ENCODE data around the gene ZNF689.
"Not testable (repeated sequence)": the region's sequence is repeated elsewhere in the genome, so short reads cannot be mapped to it uniquely, and the experiment has no call there.

ZNF689 gene

GRCh38 chr16:30592871-30593270, 17.3 kb downstream of the ZNF689 start:
- TF ChIP-seq ZNF274 (IDR thresholded peaks at IDR 0.05; ENCODE audit: low read depth, low read length): no peak

DNA sequence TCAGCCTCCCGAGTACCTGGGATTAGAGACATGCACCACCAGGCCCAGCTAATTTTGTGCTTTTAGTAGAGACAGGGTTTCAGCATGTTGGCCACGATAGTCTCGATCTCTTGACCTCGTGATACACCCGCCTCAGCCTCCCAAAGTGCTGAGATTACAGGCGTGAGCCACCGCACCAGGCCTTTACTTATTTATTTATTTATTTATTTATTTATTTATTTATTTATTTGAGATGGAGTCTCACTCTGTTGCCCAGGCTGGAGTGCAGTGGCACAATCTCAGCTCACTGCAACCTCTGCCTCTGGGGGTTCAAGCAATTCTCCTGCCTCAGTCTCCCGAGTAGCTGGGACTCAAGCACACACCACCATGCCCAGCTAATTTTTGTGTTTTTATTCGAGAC, 19.3 kb downstream of the ZNF689 start:
- H3K4me3 ChIP-seq (ENCODE audit: low read length): not testable (repeated sequence)

More at GRCh38 chr16:30592871-30593270, 17.3 kb downstream of the ZNF689 start:
- H3K4me3 ChIP-seq (ENCODE audit: low read length): no peak overlapping the region

DNA sequence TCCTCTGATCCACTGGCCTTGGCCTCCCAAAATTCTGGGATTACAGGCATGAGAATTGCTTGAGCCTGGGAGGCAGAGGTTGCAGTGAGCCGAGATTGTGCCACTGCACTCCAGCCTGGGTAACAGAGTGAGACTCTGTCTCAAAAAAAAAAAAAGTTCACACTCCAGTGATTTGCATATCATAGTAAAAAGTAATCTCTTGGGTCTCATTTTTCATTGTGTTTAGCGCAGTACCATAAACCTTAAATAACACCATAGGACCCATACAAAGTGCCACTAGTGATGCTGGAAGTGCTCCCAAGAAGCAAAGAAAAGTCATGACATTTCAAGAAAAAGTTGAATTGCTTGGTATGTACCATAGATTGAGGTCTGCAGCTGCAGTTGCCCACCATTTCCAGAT, 20.6 kb downstream of the ZNF689 start:
- not testable (repeated sequence) for H3K4me3 ChIP-seq (ENCODE audit: low read length)

DNA sequence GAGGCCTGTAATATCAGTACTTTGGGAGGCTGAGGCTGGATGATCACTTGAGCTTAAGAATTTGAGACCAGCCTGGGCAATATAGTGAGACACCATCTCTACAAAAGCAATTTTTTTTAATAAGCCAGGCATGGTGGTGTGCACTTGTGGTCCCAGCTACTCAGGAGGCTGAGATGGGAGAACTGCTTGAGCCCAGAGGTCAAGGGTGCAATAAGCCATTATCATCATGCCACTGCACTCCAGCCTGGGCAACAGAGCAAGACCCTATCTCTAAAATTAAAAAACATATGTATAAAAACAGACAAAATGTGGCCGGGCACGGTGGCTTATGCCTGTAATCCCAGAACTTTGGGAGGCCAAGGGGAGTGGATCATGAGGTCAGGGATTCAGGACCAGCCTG, 21.5 kb downstream of the ZNF689 start:
- H3K4me3 ChIP-seq (ENCODE audit: low read length): no peak overlapping the region
- no peak for TF ChIP-seq ZNF274 (IDR thresholded peaks at IDR 0.05; ENCODE audit: low read depth, low read length)

DNA sequence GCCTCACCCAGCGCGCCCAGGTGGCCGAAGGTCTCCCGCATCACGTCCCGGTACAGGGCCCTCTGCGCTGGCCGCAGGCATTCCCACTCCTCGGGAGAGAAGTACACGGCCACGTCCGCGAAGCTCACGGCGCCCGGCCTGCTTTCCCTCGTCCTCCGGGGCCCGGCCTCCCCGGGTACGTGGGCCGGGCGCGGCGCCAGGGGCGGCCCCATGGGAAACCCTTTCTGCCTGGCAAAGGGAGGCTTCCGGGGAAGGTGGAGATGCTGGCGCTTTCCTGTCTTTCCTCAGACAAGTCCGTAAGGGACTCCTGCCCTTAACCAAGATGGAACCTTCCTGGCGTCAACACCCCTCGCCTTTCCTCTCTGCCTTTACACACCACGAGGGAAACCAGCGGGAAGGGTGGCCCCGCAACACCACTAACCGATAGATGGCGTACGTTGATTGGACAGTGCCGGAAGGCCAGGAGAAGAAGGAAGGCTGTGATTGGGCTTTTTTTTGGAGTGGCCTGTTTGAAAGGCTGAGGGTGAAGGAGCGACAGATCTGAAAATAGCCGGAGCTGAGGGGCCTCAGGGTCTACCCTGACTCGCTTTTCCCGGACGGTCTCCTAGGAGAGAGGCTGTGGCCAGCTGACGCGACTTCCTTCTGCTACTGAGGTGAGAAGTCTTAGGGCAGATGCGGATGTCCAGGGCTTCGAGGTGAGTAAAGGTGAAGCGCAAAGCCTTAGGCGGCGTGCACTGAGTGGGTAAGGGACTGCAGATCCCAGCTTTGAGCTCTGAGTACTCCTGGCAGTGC, 24.6 kb downstream of the ZNF689 start, which contains the start of gene ZNF785:
Gene ZNF785 (minus strand): TSS at position 298 of the 792 bp plus-strand sequence. CDS start 86 bp downstream, at position 212.
- TF ChIP-seq ZNF274 (IDR thresholded peaks at IDR 0.05; ENCODE audit: low read depth, low read length): no peak
- H3K4me3 ChIP-seq (ENCODE audit: low read length): peak within 1 kb of the TSS; percentile 83

DNA sequence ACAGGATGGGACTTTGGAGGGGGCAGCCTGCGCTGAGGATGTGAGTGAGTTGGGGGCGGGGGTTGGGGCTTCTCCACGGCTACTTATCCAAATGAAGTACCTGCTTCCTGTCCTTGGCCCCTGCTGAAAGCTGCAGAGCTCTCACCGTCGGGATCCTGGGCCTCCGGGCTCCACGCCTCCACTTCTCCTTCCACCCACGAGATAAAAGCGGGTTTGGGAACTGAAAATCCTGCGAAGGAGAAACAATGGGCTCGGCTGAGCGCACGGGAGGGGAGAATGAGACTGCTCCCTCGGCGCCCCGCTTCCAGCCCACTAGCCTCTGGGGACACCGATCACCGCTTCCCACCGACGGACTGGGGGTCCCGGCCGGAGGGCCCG, 25.2 kb downstream of the ZNF689 start:
- TF ChIP-seq ZNF274 (IDR thresholded peaks at IDR 0.05; ENCODE audit: low read depth, low read length): no peak
- H3K4me3 ChIP-seq (ENCODE audit: low read length): peak overlapping the region; percentile 83

DNA sequence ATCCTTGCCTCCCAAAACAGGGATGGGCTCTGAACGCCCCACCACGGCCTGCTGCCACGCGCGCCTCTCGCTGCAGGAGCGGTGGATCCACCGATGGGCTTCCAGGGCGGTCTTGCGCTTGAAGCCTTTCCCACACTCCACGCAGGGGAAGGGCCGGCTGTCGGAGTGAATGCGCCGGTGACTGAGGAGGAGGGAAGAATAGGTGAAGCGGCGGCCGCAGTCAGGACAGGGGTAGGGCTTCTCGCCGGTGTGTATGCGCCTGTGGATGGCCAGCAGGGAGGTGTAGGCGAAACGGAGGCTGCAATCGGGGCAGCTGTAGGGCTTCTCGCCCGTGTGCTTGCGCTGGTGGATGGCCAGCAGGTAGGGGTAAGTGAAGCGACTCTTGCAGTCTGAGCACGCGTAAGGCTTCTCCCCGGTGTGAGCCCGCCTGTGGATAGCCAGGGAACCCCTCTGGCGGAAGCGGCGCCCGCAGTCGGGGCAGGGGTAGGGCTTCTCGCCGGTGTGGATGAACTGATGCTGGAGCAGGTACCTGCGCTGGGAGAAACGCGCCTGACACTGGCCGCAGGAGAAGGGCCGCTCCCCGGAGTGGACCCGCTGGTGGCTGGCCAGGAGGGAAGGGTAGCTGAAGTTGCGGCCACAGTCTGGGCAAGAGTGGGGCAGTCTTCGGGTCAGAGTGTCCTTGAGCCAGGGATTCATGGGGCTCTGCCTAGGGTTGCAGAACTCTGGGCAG, 27.4 kb downstream of the ZNF689 start:
- H3K4me3 ChIP-seq (ENCODE audit: low read length): no peak overlapping the region
- no peak for TF ChIP-seq ZNF274 (IDR thresholded peaks at IDR 0.05; ENCODE audit: low read depth, low read length)

- no peak for TF ChIP-seq ZNF274 (IDR thresholded peaks at IDR 0.05; ENCODE audit: low read depth, low read length)
- H3K4me3 ChIP-seq (ENCODE audit: low read length): no peak overlapping the region
These were observed 28.7 kb downstream of the ZNF689 start for GRCh38 chr16:30581457-30581856.

- no peak for TF ChIP-seq ZNF274 (IDR thresholded peaks at IDR 0.05; ENCODE audit: low read depth, low read length)
- no peak overlapping the region for H3K4me3 ChIP-seq (ENCODE audit: low read length)
These were observed 35.5 kb downstream of the ZNF689 start for GRCh38 chr16:30574678-30575077.

DNA sequence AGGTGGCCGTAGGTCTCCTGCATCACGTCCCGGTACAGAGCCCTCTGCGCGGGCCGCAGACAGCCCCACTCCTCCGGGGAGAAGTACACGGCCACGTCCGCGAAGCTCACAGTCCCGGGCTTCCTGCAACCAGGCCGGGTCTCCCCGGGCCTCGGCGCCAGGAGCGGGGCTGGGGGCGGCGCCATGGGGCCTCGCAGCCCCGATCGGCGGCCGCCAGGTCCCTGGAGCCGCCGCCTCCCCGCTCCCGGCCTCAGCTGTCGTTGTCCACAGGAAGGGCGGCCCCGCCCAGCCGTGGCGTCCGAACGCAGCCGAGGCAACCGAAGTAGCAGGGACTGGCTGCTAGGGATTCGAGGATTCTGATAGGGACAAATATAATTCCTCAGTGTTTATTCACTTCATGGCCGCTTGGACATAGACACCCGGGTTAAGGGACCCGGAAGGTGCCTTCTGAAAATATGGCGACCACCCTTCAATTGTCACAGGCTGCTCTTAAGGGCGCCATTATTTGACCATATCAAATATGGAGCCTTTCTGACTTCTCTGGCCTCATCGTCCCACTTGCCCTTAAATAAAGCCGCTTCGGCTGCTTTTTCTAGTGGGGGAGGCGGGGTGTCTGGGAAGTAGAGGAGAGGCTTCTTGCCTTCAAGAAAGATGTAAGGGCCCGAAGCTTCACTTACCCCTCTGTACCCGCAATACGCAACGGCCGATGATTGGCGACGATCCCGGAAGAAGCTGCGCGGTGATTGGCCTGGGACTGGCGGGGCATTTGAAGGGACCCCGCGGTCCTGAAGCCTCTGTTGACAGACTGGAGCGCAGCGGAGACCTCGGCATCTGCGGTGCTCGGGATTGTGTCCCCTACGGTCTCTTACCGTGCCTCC, 38.5 kb downstream of the ZNF689 start, which contains the start of gene ZNF688:
Gene ZNF688 (minus strand): TSS at position 270 of the 878 bp plus-strand sequence. CDS start 85 bp downstream, at position 185.
- no peak for TF ChIP-seq ZNF274 (IDR thresholded peaks at IDR 0.05; ENCODE audit: low read depth, low read length)
- H3K4me3 ChIP-seq (ENCODE audit: low read length): peak within 1 kb of the TSS; percentile 79

- H3K4me3 ChIP-seq (ENCODE audit: low read length): peak overlapping the region; percentile 79
- no peak for TF ChIP-seq ZNF274 (IDR thresholded peaks at IDR 0.05; ENCODE audit: low read depth, low read length)
These were observed 39.3 kb downstream of the ZNF689 start for GRCh38 chr16:30570636-30571444.

GRCh38 chr16:30569746-30570635, 40.2 kb downstream of the ZNF689 start:
- no peak overlapping the region for H3K4me3 ChIP-seq (ENCODE audit: low read length)
- no peak for TF ChIP-seq ZNF274 (IDR thresholded peaks at IDR 0.05; ENCODE audit: low read depth, low read length)
